Lower lobe of right lung (tissue), 2 donors: ENCODE results near the gene MACROD1. TPM values are rescaled to one million over a fixed set of nuclear protein-coding genes. Genes with fewer than 3 reads are reported as not detected.

Source experiments
- ATAC-seq, 2 donors: fragments of 200-7000 bp; cut with Tn5 transposase; one replicate each; pipeline ENCODE4 v1.9.1; 2020 to 2022; ENCODE audit warnings: mild to moderate bottlenecking in 2 of 2, moderate library complexity in 2 of 2
- DNase-seq: peaks from one replicate; pipeline ENCODE4 v3.0.0-alpha.2; 2020
- H3K27ac ChIP-seq: fragments of 200-600 bp; one replicate; pipeline ENCODE4 v1.8.0; 2022
- H3K27me3 ChIP-seq: fragments of 200-600 bp; one replicate; pipeline ENCODE4 v1.8.0; 2022; ENCODE audit warnings: low read depth
- H3K36me3 ChIP-seq: fragments of 200-600 bp; one replicate; pipeline ENCODE4 v1.8.0; 2022; ENCODE audit warnings: mild to moderate bottlenecking
- H3K4me1 ChIP-seq: fragments of 200-600 bp; one replicate; pipeline ENCODE4 v1.8.0; 2022
- H3K4me3 ChIP-seq: fragments of 200-600 bp; one replicate; pipeline ENCODE4 v1.8.0; 2022; ENCODE audit warnings: mild to moderate bottlenecking
- H3K9me3 ChIP-seq: fragments of 200-600 bp; one replicate; pipeline ENCODE4 v1.8.0; 2022
- intact Hi-C: fragments of 100-400 bp; cut with DNase I; formaldehyde crosslinking; loops from one replicate; pipeline ENCODE4 v1.11.0; 2022
- total RNA-seq: library from RNA; stranded (reverse); fragmentation: NEBNext Ultra II Directional; extraction: Animal tissue kit (Norgen Biotek cat#: 25700); gene quantifications from one replicate; pipeline ENCODE4 v1.2.1, GENCODE V29; 2021
- TF ChIP-seq, protein P1 (sequence below): fragments of 200-600 bp; IDR thresholded peaks from one replicate; pipeline ENCODE4 v1.8.0; 2022; ENCODE audit warnings: antibody characterized with exemption, mild to moderate bottlenecking
- donor health status: DM: no; HTN: yes; CAD: no; lungs with severe emphysema.

The MACROD1 gene
- total RNA-seq, 1 donor from 2014 or later: 15.0 TPM

DNA sequence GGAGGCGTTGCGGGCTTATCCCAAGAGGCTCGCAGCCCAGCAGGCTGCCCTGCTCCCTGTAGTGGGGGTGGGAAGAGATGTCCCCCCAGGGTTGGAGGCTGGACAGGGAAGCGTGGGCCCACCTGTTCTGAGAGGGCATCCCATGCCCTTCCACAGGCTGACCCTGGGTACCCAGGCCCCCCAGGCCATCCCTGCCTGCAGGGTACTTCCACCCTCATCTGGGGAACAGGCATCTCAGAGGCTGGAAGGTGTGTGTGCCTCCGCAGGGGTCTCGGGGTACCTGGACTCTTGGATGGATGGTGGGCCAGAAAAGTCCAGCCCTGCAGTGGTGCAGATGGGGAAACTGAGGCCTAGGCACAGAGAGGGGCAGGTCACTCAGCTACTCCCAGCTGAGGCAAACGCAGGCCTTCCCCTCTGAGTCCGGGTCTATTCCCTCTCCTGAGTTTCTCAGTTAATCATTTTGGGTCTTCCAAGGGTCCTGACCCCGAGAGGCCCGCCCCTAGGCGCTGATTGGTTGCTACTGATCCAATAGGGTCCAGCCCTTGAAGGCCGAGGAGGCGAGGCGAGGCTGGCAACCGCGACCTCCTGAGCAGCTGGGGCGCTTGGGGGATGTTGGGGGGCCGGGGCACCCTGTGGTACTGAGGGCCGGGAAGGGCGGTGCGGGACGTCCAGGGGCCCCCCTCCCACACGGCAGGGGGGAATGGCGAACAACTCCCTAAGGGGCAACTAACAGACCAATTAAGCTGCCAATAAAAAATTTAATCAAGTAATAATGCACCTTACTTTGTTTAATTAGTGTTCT is 106.4 kb downstream of the MACROD1 start:
- no peak overlapping the region for H3K4me3 ChIP-seq
- no peaks in the 10 kb centered on the region for H3K9me3 ChIP-seq
- intact Hi-C loops: no loop called here
- H3K27me3 ChIP-seq: peaks cover 30% of the 10 kb centered on the region
- no peak for DNase-seq
- H3K4me1 ChIP-seq: peaks cover 11% of the 10 kb centered on the region
- no peak for ATAC-seq
- TF ChIP-seq, protein P1, sequence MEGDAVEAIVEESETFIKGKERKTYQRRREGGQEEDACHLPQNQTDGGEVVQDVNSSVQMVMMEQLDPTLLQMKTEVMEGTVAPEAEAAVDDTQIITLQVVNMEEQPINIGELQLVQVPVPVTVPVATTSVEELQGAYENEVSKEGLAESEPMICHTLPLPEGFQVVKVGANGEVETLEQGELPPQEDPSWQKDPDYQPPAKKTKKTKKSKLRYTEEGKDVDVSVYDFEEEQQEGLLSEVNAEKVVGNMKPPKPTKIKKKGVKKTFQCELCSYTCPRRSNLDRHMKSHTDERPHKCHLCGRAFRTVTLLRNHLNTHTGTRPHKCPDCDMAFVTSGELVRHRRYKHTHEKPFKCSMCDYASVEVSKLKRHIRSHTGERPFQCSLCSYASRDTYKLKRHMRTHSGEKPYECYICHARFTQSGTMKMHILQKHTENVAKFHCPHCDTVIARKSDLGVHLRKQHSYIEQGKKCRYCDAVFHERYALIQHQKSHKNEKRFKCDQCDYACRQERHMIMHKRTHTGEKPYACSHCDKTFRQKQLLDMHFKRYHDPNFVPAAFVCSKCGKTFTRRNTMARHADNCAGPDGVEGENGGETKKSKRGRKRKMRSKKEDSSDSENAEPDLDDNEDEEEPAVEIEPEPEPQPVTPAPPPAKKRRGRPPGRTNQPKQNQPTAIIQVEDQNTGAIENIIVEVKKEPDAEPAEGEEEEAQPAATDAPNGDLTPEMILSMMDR: no peak
- H3K27ac ChIP-seq: no peak overlapping the region
- H3K36me3 ChIP-seq: no peaks in the 10 kb centered on the region

DNA sequence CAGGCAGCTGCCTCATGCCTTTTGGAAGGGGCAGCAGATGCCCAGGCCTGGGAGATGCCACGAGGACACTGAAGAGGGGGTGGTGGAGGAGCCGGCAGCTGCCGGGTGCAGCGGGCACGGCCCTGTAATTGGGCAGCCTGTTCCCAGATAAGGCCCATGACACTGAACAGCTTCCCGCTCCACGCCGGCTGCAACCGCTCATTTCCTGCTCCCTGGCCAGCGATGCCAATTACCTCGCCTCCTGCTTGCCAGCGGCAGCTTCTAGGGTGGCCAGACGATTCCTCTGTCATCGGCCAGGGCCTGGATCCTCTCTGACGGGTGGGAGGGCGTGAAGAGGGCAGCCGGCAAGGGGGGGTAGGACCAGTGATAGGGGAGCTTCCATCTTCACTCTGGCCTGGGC is 107.4 kb downstream of the MACROD1 start:
- peaks cover 11% of the 10 kb centered on the region for H3K4me1 ChIP-seq
- no peak overlapping the region for H3K27ac ChIP-seq
- intact Hi-C loops: no loop called here
- no peaks in the 10 kb centered on the region for H3K9me3 ChIP-seq
- no peak overlapping the region for H3K4me3 ChIP-seq
- no peaks in the 10 kb centered on the region for H3K36me3 ChIP-seq
- no peak for ATAC-seq
- TF ChIP-seq, protein P1: no peak
- no peak for DNase-seq
- peaks cover 30% of the 10 kb centered on the region for H3K27me3 ChIP-seq

DNA sequence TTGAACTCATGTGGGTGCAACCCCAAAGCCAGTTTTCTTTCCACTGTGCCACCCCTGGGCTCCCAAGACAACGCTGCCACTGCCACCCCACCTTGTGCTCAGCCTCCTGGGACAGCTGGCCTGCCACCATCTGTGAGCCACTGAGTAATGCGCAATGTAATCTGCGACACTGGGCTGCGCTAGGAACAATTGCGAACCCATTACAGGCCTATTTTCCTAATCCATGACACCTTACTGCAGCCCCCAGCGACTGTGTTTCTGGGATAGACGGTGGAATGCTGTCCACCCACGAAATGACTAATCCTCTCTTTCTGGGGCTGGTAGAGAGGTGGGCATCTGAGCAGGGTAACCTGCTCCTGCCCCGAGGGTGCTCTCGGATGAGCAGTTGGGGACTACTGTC is 108.0 kb downstream of the MACROD1 start:
- Histone ChIP-seq H3K27me3 (peaks cover 27% of the 10 kb centered on the region), H3K27ac (no peak overlapping the region), H3K36me3 (no peaks in the 10 kb centered on the region), H3K9me3 (no peaks in the 10 kb centered on the region), H3K4me3 (no peak overlapping the region), H3K4me1 (peaks cover 11% of the 10 kb centered on the region)
- no peak for DNase-seq
- TF ChIP-seq, protein P1: no peak
- no peak for ATAC-seq
- intact Hi-C loops: no loop called here

DNA sequence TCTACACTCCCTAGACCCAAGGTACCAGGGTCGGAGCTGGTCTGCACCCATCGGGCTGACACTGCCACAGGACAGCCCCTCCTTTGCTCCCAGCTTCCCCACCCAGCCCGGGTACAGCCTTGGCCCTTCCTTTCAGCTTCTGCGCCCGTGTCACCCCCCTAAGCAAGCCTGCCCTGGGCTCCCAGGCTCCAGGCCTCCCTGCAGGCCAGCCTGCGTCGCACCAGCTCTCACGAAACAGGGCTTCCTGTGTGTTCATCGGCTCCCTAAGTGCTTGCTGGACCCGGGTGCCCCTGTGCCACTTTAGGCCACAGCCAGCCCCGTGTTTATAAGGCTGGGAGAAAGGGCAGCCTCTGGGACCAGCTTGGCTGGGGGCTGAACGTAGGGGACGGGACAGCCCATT is 109.1 kb downstream of the MACROD1 start:
- peaks cover 17% of the 10 kb centered on the region for H3K27me3 ChIP-seq
- H3K36me3 ChIP-seq: no peaks in the 10 kb centered on the region
- no peak overlapping the region for H3K27ac ChIP-seq
- TF ChIP-seq, protein P1: no peak
- H3K4me3 ChIP-seq: no peak overlapping the region
- DNase-seq (no peak), ATAC-seq (no peak)
- H3K9me3 ChIP-seq: no peaks in the 10 kb centered on the region
- intact Hi-C loops: no loop called here
- H3K4me1 ChIP-seq: peaks cover 11% of the 10 kb centered on the region

DNA sequence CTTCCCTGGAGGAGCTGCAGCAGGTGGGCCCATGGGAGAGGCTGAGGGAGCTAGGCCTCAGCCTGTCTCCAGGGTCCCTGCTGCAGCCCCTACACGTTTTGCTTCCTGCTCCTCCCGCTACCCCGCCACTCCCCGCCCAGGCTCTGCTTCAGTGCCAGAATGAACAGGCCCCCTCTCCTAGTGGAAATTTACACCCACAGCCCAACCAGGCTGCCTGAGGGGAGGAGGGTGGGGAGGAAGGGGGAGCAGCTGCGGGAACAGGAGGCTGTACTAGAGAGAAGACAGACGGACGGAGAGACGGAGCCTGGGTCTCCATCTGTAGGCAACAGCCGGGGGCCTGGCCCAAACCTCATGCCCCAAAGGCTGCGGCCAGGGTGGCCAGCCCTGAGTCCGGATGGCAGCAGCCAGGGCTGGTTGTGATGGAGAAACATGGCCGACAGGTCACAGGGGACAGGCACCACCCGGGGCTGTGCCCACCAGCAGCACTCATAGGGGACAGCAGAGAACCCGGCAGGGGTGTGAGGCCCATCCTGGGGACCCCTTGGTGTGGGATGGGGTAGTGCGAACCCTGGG is 109.6 kb downstream of the MACROD1 start:
- H3K27ac ChIP-seq: no peak overlapping the region
- TF ChIP-seq, protein P1: no peak
- peaks cover 10% of the 10 kb centered on the region for H3K4me1 ChIP-seq
- no peaks in the 10 kb centered on the region for H3K36me3 ChIP-seq
- ATAC-seq (no peak), DNase-seq (no peak)
- intact Hi-C loops: no loop called here
- no peak overlapping the region for H3K4me3 ChIP-seq
- no peaks in the 10 kb centered on the region for H3K9me3 ChIP-seq
- peaks cover 12% of the 10 kb centered on the region for H3K27me3 ChIP-seq
